ENCODE data around the gene LDB3.

Gene LDB3

DNA sequence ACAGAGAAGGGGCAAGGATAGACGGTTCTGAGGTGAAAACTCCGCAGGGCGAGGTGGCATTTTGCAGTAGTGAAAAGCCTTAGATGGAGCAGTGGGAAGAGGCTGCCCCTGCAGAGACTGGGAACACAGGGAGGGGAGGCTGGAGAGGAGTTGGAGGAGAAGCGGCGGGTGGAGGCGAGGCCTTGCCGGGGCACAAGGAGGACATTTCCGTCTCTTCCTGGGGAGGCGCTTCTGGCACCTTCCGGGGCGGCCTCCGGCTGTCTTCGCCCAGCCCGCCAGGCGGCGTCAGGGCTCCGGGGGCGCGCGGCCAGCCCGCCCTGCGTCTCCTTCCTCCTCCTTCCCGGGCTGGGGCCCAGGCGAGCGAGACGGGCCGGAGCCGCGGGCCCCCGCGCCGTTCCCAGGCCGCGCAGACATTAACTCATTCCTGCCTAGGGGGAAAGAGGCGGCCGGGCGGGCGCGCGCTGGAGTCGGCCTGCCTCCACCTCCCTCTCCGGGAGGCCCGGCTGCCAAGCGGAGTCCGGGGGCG, 42.7 kb downstream of the LDB3 start:
- Histone ChIP-seq H3K4me3 (ENCODE audit: low read depth, low read length) (peak overlapping the region; percentile 60), H3K27ac (ENCODE audit: extremely low read depth, low read depth, low read length) (peak overlapping the region; percentile 99), H3K36me3 (ENCODE audit: control insufficient read depth in 2 of 2, insufficient read depth in 1 of 2, low read length in 2 of 2) (no peaks in the 10 kb centered on the region), H3K4me1 (ENCODE audit: control insufficient read depth, insufficient read depth, low read length) (peaks cover 8% of the 10 kb centered on the region; the same call in 1 of the 2 replicates), H3K9me3 (ENCODE audit: control insufficient read depth, insufficient read depth, low read depth, low read length) (no peaks in the 10 kb centered on the region)
- ChIA-PET POLR2A (interaction anchor here (1.5 to 1.9 kb wide), 3 partner anchors 22 to 47 kb away, joined by 5 to 11 read pairs (median 8); partner anchors contain the start of gene BMPR1A), CTCF (interaction anchor here (0.6 to 0.7 kb wide), 2 partner anchors 223 to 1056 kb away, joined by 3 to 4 read pairs; no protein-coding TSS in a partner anchor)
- TF ChIP-seq, protein P1, sequence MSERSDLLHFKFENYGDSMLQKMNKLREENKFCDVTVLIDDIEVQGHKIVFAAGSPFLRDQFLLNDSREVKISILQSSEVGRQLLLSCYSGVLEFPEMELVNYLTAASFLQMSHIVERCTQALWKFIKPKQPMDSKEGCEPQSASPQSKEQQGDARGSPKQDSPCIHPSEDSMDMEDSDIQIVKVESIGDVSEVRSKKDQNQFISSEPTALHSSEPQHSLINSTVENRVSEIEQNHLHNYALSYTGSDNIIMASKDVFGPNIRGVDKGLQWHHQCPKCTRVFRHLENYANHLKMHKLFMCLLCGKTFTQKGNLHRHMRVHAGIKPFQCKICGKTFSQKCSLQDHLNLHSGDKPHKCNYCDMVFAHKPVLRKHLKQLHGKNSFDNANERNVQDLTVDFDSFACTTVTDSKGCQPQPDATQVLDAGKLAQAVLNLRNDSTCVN (tag by site-specific recombination; optimal IDR thresholded peaks at IDR 0.05) = peak; percentile 94
- TF ChIP-seq, protein P2, sequence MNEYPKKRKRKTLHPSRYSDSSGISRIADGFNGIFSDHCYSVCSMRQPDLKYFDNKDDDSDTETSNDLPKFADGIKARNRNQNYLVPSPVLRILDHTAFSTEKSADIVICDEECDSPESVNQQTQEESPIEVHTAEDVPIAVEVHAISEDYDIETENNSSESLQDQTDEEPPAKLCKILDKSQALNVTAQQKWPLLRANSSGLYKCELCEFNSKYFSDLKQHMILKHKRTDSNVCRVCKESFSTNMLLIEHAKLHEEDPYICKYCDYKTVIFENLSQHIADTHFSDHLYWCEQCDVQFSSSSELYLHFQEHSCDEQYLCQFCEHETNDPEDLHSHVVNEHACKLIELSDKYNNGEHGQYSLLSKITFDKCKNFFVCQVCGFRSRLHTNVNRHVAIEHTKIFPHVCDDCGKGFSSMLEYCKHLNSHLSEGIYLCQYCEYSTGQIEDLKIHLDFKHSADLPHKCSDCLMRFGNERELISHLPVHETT (tag by site-specific recombination; IDR thresholded peaks at IDR 0.05) = no peak
- TF ChIP-seq SCRT1 (tag by site-specific recombination; IDR thresholded peaks at IDR 0.05; ENCODE audit: borderline replicate concordance) (no peak), GLI2 (tag by site-specific recombination; IDR thresholded peaks at IDR 0.05; ENCODE audit: borderline replicate concordance, low read depth) (no peak), ZNF140 (tag by site-specific recombination; IDR thresholded peaks at IDR 0.05) (no peak; the same call in 1 of the 2 replicates), ZNF350 (tag by site-specific recombination; IDR thresholded peaks at IDR 0.05) (no peak), ZNF776 (tag by site-specific recombination; IDR thresholded peaks at IDR 0.05; ENCODE audit: borderline replicate concordance) (no peak), ZNF169 (tag by site-specific recombination; IDR thresholded peaks at IDR 0.05) (no peak), ZNF157 (tag by site-specific recombination; IDR thresholded peaks at IDR 0.05) (no peak), KLF8 (tag by site-specific recombination; IDR thresholded peaks at IDR 0.05) (peak; percentile 65), ZNF202 (tag by site-specific recombination; IDR thresholded peaks at IDR 0.05; ENCODE audit: borderline replicate concordance) (no peak), ZNF404 (tag by site-specific recombination; IDR thresholded peaks at IDR 0.05) (no peak), PRDM1 (tag by site-specific recombination; IDR thresholded peaks at IDR 0.05) (no peak), ZNF423 (tag by site-specific recombination; IDR thresholded peaks at IDR 0.05) (peak; percentile 75; the same call in 1 of the 2 replicates), ZNF354C (tag by site-specific recombination; IDR thresholded peaks at IDR 0.05; ENCODE audit: borderline replicate concordance, low read depth) (no peak), ZNF37A (tag by site-specific recombination; IDR thresholded peaks at IDR 0.05) (no peak), ZNF214 (tag by site-specific recombination; IDR thresholded peaks at IDR 0.05; ENCODE audit: borderline replicate concordance) (no peak), GLIS2 (tag by site-specific recombination; IDR thresholded peaks at IDR 0.05) (peak; percentile 64), ZNF433 (tag by site-specific recombination; IDR thresholded peaks at IDR 0.05; ENCODE audit: low read depth) (no peak), KLF16 (tag by site-specific recombination; IDR thresholded peaks at IDR 0.05) (peak; percentile 66; the same call in 1 of the 2 replicates), ZNF549 (tag by site-specific recombination; IDR thresholded peaks at IDR 0.05) (no peak)
- TF ChIP-seq, protein P3, sequence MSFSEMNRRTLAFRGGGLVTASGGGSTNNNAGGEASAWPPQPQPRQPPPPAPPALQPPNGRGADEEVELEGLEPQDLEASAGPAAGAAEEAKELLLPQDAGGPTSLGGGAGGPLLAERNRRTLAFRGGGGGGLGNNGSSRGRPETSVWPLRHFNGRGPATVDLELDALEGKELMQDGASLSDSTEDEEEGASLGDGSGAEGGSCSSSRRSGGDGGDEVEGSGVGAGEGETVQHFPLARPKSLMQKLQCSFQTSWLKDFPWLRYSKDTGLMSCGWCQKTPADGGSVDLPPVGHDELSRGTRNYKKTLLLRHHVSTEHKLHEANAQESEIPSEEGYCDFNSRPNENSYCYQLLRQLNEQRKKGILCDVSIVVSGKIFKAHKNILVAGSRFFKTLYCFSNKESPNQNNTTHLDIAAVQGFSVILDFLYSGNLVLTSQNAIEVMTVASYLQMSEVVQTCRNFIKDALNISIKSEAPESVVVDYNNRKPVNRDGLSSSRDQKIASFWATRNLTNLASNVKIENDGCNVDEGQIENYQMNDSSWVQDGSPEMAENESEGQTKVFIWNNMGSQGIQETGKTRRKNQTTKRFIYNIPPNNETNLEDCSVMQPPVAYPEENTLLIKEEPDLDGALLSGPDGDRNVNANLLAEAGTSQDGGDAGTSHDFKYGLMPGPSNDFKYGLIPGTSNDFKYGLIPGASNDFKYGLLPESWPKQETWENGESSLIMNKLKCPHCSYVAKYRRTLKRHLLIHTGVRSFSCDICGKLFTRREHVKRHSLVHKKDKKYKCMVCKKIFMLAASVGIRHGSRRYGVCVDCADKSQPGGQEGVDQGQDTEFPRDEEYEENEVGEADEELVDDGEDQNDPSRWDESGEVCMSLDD (tag by site-specific recombination; IDR thresholded peaks at IDR 0.05) = peak; percentile 68
- TF ChIP-seq, protein P4, sequence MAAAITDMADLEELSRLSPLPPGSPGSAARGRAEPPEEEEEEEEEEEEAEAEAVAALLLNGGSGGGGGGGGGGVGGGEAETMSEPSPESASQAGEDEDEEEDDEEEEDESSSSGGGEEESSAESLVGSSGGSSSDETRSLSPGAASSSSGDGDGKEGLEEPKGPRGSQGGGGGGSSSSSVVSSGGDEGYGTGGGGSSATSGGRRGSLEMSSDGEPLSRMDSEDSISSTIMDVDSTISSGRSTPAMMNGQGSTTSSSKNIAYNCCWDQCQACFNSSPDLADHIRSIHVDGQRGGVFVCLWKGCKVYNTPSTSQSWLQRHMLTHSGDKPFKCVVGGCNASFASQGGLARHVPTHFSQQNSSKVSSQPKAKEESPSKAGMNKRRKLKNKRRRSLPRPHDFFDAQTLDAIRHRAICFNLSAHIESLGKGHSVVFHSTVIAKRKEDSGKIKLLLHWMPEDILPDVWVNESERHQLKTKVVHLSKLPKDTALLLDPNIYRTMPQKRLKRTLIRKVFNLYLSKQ (tag by site-specific recombination; IDR thresholded peaks at IDR 0.05; ENCODE audit: borderline replicate concordance) = no peak
- TF ChIP-seq, protein P5, sequence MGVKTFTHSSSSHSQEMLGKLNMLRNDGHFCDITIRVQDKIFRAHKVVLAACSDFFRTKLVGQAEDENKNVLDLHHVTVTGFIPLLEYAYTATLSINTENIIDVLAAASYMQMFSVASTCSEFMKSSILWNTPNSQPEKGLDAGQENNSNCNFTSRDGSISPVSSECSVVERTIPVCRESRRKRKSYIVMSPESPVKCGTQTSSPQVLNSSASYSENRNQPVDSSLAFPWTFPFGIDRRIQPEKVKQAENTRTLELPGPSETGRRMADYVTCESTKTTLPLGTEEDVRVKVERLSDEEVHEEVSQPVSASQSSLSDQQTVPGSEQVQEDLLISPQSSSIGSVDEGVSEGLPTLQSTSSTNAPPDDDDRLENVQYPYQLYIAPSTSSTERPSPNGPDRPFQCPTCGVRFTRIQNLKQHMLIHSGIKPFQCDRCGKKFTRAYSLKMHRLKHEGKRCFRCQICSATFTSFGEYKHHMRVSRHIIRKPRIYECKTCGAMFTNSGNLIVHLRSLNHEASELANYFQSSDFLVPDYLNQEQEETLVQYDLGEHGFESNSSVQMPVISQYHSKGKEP (tag by site-specific recombination; IDR thresholded peaks at IDR 0.05) = 0 out of 2 replicates have a peak, but pooled peaks have one; percentile 32
- TF ChIP-seq, protein P6, sequence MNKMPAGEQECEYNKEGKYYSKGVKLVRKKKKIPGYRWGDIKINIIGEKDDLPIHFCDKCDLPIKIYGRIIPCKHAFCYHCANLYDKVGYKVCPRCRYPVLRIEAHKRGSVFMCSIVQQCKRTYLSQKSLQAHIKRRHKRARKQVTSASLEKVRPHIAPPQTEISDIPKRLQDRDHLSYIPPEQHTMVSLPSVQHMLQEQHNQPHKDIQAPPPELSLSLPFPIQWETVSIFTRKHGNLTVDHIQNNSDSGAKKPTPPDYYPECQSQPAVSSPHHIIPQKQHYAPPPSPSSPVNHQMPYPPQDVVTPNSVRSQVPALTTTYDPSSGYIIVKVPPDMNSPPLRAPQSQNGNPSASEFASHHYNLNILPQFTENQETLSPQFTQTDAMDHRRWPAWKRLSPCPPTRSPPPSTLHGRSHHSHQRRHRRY (tag by site-specific recombination; IDR thresholded peaks at IDR 0.05) = no peak
- TF ChIP-seq, protein P7, sequence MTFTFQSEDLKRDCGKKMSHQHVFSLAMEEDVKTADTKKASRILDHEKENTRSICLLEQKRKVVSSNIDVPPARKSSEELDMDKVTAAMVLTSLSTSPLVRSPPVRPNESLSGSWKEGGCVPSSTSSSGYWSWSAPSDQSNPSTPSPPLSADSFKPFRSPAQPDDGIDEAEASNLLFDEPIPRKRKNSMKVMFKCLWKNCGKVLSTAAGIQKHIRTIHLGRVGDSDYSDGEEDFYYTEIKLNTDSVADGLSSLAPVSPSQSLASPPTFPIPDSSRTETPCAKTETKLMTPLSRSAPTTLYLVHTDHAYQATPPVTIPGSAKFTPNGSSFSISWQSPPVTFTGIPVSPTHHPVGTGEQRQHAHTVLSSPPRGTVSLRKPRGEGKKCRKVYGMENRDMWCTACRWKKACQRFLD (tag by site-specific recombination; IDR thresholded peaks at IDR 0.05) = no peak
- TF ChIP-seq, protein P8, sequence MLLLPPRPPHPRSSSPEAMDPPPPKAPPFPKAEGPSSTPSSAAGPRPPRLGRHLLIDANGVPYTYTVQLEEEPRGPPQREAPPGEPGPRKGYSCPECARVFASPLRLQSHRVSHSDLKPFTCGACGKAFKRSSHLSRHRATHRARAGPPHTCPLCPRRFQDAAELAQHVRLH (tag by site-specific recombination; IDR thresholded peaks at IDR 0.05) = no peak
